Stimulated activated naive CD8-positive, alpha-beta T cell treated with anti-CD3 and anti-CD28 coated beads, Interleukin-15, Interleukin-2, amounts not matched to agents 100 ng/mL and 50 ng/mL, for 24 hours (primary cell): ENCODE measurements around the gene TLR5.
"Not testable (repeated sequence)": the region's sequence is repeated elsewhere in the genome, so short reads cannot be mapped to it uniquely, and the experiment has no call there.

Source experiments
- H3K27ac Mint-ChIP-seq: one replicate; pipeline ENCODE4 v1.8.0; 2021; ENCODE audit warnings: mild to moderate bottlenecking, mixed read lengths
- H3K27me3 Mint-ChIP-seq: one replicate; pipeline ENCODE4 v1.8.0; 2021; ENCODE audit warnings: mixed read lengths
- H3K36me3 Mint-ChIP-seq: one replicate; pipeline ENCODE4 v1.8.0; 2021; ENCODE audit warnings: low read depth, mixed read lengths
- H3K4me1 Mint-ChIP-seq: one replicate; pipeline ENCODE4 v1.8.0; 2021; ENCODE audit warnings: low read depth, mixed read lengths
- H3K4me3 Mint-ChIP-seq: one replicate; pipeline ENCODE4 v1.8.0; 2021; ENCODE audit warnings: mild to moderate bottlenecking, mixed read lengths
- H3K9me3 Mint-ChIP-seq: one replicate; pipeline ENCODE4 v1.8.0; 2021; ENCODE audit warnings: mixed read lengths

Gene TLR5

GRCh38 chr1:223142795-223143536 is at the start of gene TLR5:
Gene TLR5, minus strand, starts transcription at chr1:223143248. Its CDS starts 30,217 bp downstream, at chr1:223113031.
- H3K4me1 Mint-ChIP-seq: peaks cover 14% of the 10 kb centered on the region

GRCh38 chr1:223189903-223190724 is 47.1 kb upstream of the TLR5 start:
- Mint-ChIP-seq H3K4me1 (peaks cover 55% of the 10 kb centered on the region), H3K36me3 (no peaks in the 10 kb centered on the region), H3K27ac (peak overlapping the region; percentile 96)

More at GRCh38 chr1:223142795-223143536, at the start of gene TLR5:
- Mint-ChIP-seq H3K27ac (peak within 1 kb of the TSS; percentile 79), H3K9me3 (peaks cover 3% of the 10 kb centered on the region), H3K4me3 (peak within 1 kb of the TSS; percentile 74), H3K27me3 (peaks cover 4% of the 10 kb centered on the region), H3K36me3 (no peaks in the 10 kb centered on the region)

GRCh38 chr1:223189525-223189902 is 46.5 kb upstream of the TLR5 start:
- Mint-ChIP-seq H3K27ac (peak overlapping the region; percentile 96), H3K27me3 (peaks cover 9% of the 10 kb centered on the region), H3K4me3 (no peak overlapping the region), H3K36me3 (no peaks in the 10 kb centered on the region), H3K9me3 (no peaks in the 10 kb centered on the region), H3K4me1 (peaks cover 56% of the 10 kb centered on the region)

More at GRCh38 chr1:223189903-223190724, 47.1 kb upstream of the TLR5 start:
- Mint-ChIP-seq H3K4me3 (peak overlapping the region; percentile 59), H3K9me3 (no peaks in the 10 kb centered on the region), H3K27me3 (peaks cover 9% of the 10 kb centered on the region)

- H3K9me3 Mint-ChIP-seq: no peaks in the 10 kb centered on the region
- H3K36me3 Mint-ChIP-seq: no peaks in the 10 kb centered on the region
- no peak overlapping the region for H3K4me3 Mint-ChIP-seq
- no peak overlapping the region for H3K27ac Mint-ChIP-seq
- peaks cover 9% of the 10 kb centered on the region for H3K27me3 Mint-ChIP-seq
- H3K4me1 Mint-ChIP-seq: peaks cover 58% of the 10 kb centered on the region
Observed at GRCh38 chr1:223188618-223189356, 45.7 kb upstream of the TLR5 start.

GRCh38 chr1:223186800-223187199 is 43.8 kb upstream of the TLR5 start:
- peaks cover 61% of the 10 kb centered on the region for H3K4me1 Mint-ChIP-seq
- H3K36me3 Mint-ChIP-seq: no peaks in the 10 kb centered on the region
- H3K4me3 Mint-ChIP-seq: no peak overlapping the region
- no peaks in the 10 kb centered on the region for H3K9me3 Mint-ChIP-seq
- no peak overlapping the region for H3K27ac Mint-ChIP-seq
- peaks cover 9% of the 10 kb centered on the region for H3K27me3 Mint-ChIP-seq

GRCh38 chr1:223183268-223183862 is 40.3 kb upstream of the TLR5 start:
- Mint-ChIP-seq H3K4me3 (no peak overlapping the region), H3K9me3 (no peaks in the 10 kb centered on the region), H3K4me1 (peaks cover 44% of the 10 kb centered on the region), H3K27ac (no peak overlapping the region), H3K27me3 (peaks cover 18% of the 10 kb centered on the region), H3K36me3 (no peaks in the 10 kb centered on the region)

GRCh38 chr1:223180731-223181321 is 37.8 kb upstream of the TLR5 start:
- peak overlapping the region; percentile 32 for H3K27ac Mint-ChIP-seq
- peaks cover 35% of the 10 kb centered on the region for H3K4me1 Mint-ChIP-seq
- H3K4me3 Mint-ChIP-seq: no peak overlapping the region
- H3K9me3 Mint-ChIP-seq: no peaks in the 10 kb centered on the region
- peaks cover 11% of the 10 kb centered on the region for H3K27me3 Mint-ChIP-seq
- no peaks in the 10 kb centered on the region for H3K36me3 Mint-ChIP-seq

GRCh38 chr1:223179786-223180185 is 36.7 kb upstream of the TLR5 start:
- no peak overlapping the region for H3K4me3 Mint-ChIP-seq
- no peak overlapping the region for H3K27ac Mint-ChIP-seq
- H3K27me3 Mint-ChIP-seq: peaks cover 11% of the 10 kb centered on the region
- H3K36me3 Mint-ChIP-seq: no peaks in the 10 kb centered on the region
- no peaks in the 10 kb centered on the region for H3K9me3 Mint-ChIP-seq
- peaks cover 31% of the 10 kb centered on the region for H3K4me1 Mint-ChIP-seq

- no peaks in the 10 kb centered on the region for H3K9me3 Mint-ChIP-seq
- peaks cover 31% of the 10 kb centered on the region for H3K4me1 Mint-ChIP-seq
- peaks cover 11% of the 10 kb centered on the region for H3K27me3 Mint-ChIP-seq
- no peak overlapping the region for H3K4me3 Mint-ChIP-seq
- no peak overlapping the region for H3K27ac Mint-ChIP-seq
- H3K36me3 Mint-ChIP-seq: no peaks in the 10 kb centered on the region
Observed at GRCh38 chr1:223179280-223179679, 36.2 kb upstream of the TLR5 start.

GRCh38 chr1:223177681-223178080 is 34.6 kb upstream of the TLR5 start:
- no peaks in the 10 kb centered on the region for H3K36me3 Mint-ChIP-seq
- H3K27me3 Mint-ChIP-seq: peaks cover 11% of the 10 kb centered on the region
- no peak overlapping the region for H3K4me3 Mint-ChIP-seq
- H3K27ac Mint-ChIP-seq: no peak overlapping the region
- no peaks in the 10 kb centered on the region for H3K9me3 Mint-ChIP-seq
- H3K4me1 Mint-ChIP-seq: peaks cover 17% of the 10 kb centered on the region

GRCh38 chr1:223176437-223176836 is 33.4 kb upstream of the TLR5 start:
- Mint-ChIP-seq H3K4me3 (no peak overlapping the region), H3K36me3 (no peaks in the 10 kb centered on the region), H3K27me3 (peaks cover 11% of the 10 kb centered on the region), H3K27ac (no peak overlapping the region), H3K4me1 (peaks cover 9% of the 10 kb centered on the region), H3K9me3 (no peaks in the 10 kb centered on the region)

- Mint-ChIP-seq H3K9me3 (no peaks in the 10 kb centered on the region), H3K36me3 (no peaks in the 10 kb centered on the region), H3K27ac (no peak overlapping the region), H3K4me1 (peaks cover 1% of the 10 kb centered on the region), H3K4me3 (no peak overlapping the region), H3K27me3 (peaks cover 4% of the 10 kb centered on the region)
Observed at GRCh38 chr1:223175633-223176032, 32.6 kb upstream of the TLR5 start.

GRCh38 chr1:223175032-223175431 is 32.0 kb upstream of the TLR5 start:
- Mint-ChIP-seq H3K4me3 (no peak overlapping the region), H3K36me3 (no peaks in the 10 kb centered on the region), H3K27ac (no peak overlapping the region), H3K9me3 (no peaks in the 10 kb centered on the region), H3K4me1 (no peaks in the 10 kb centered on the region), H3K27me3 (peaks cover 4% of the 10 kb centered on the region)

GRCh38 chr1:223169458-223169857 is 26.4 kb upstream of the TLR5 start:
- not testable (repeated sequence) for H3K4me3 Mint-ChIP-seq, H3K36me3 Mint-ChIP-seq, H3K27ac Mint-ChIP-seq, H3K27me3 Mint-ChIP-seq, H3K9me3 Mint-ChIP-seq, H3K4me1 Mint-ChIP-seq
